Measurements from ENCODE around the gene GRB10.

DNA sequence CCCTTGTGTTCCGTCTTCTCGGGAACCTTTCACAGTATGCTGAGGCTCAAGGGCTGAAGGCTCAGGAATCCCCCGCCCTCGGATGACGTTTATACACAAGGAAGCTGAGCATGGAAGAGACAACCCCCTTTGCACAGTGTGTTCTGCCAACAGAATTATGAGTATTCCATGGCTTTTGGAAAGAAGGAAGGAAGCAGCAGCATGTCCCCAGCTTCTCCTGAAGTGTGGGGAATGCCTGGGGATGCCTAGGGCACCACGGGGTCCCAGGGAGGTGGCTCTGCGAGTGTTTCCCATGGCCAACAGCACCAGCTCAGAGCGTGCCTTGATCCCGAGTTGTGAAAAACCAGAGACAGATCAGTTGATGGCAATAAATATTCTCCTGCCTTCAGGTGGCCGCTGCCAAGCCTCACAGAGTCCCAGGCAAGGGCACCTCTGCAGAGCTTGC is 128.7 kb downstream of the GRB10 start:
- TF ChIP-seq POLR2A (IDR thresholded peaks at IDR 0.05; ENCODE audit: low read length) (no peak), GATA1 (IDR thresholded peaks at IDR 0.05; ENCODE audit: low read depth, low read length) (no peak)

Measured in erythroblast (primary cell).